Endothelial cell of umbilical vein (primary cell): Measurements from ENCODE around the gene ANKRD12. TPM values are rescaled to one million over a fixed set of nuclear protein-coding genes. Genes with fewer than 3 reads are reported as not detected.

Source experiments
- BruUV-seq: library from RNA; stranded (reverse); fragments of 400-500 nt; replicated peaks from 2 replicates; lab custom pipeline; 2021; lab: Mats Ljungman, UMichigan
- CTCF ChIA-PET: fragments of 300-600, 350-600 bp; sonication (Branson Sonifier 250); formaldehyde crosslinking; loops from one replicate; lab custom pipeline; 2021; ENCODE audit warnings: antibody characterized with exemption, inconsistent platforms; lab: Charles Lee
- POLR2A ChIA-PET: fragments of 300-600, 350-600 bp; sonication (Branson Sonifier 250); formaldehyde crosslinking; loops from one replicate; lab custom pipeline; 2021; ENCODE audit warnings: antibody characterized with exemption, inconsistent platforms; lab: Charles Lee
- DNase-seq: peaks from one replicate; pipeline ENCODE4 v3.0.0-alpha.2; 2011; ENCODE audit warnings: low read depth, low spot score
- FAIRE-seq: peaks from 2 replicates; lab custom pipeline; 2011; peaks lifted over from hg19 to GRCh38; lab: Jason Lieb, UNC
- H2AFZ ChIP-seq: 2 replicates; pipeline ENCODE4 v1.6.0; 2012; ENCODE audit warnings: low read depth, low read length, control low read depth, inconsistent platforms
- H3K27ac ChIP-seq: 2 replicates; pipeline ENCODE4 v1.5.1; 2011; ENCODE audit warnings: low read depth, mild to moderate bottlenecking, control low read depth, low read length, moderate library complexity; ENCODE audit not compliant: insufficient read depth
- H3K27me3 ChIP-seq, 2 experiments: 2 replicates each; pipeline versions ENCODE4 v1.6.0 to v1.6.1; 2011; ENCODE audit warnings: low read length in 2 of 2, mixed read lengths in 1 of 2; ENCODE audit not compliant: control insufficient read depth in 2 of 2, insufficient read depth in 2 of 2
- H3K36me3 ChIP-seq, 2 experiments: 2 replicates in 1 of 2; 3 replicates in 1 of 2; pipeline ENCODE4 v1.5.1; 2011; ENCODE audit warnings: low read length in 2 of 2, mild to moderate bottlenecking in 1 of 2, moderate library complexity in 1 of 2; ENCODE audit not compliant: control insufficient read depth in 2 of 2, insufficient read depth in 2 of 2; ENCODE audit errors: extremely low read depth in 1 of 2
- H3K4me1 ChIP-seq: 3 replicates; pipeline ENCODE4 v1.5.1; 2011; ENCODE audit warnings: mild to moderate bottlenecking, low read length; ENCODE audit not compliant: control insufficient read depth, insufficient read depth; ENCODE audit errors: extremely low read depth
- H3K4me2 ChIP-seq: 2 replicates; pipeline ENCODE4 v1.6.1; 2011; ENCODE audit warnings: low read length, control low read depth, mixed read lengths; ENCODE audit not compliant: insufficient read depth
- H3K4me3 ChIP-seq, 3 experiments: fragments of 200-600 bp in 1 of 3; sonication (generic), shearing (Covaris generic) in 1 of 3; replicated peaks in 1 of 3; 2 replicates each; pipeline ENCODE4 v1.5.1; 2011 to 2016; ENCODE audit warnings: control low read depth in 3 of 3, low read length in 3 of 3, mild to moderate bottlenecking in 2 of 3, inconsistent platforms in 1 of 3, low read depth in 1 of 3, moderate library complexity in 1 of 3; ENCODE audit not compliant: insufficient read depth in 1 of 3
- H3K79me2 ChIP-seq: 2 replicates; pipeline ENCODE4 v1.6.0; 2012; ENCODE audit warnings: low read length, inconsistent platforms; ENCODE audit not compliant: control insufficient read depth, insufficient read depth
- H3K9ac ChIP-seq: replicated peaks from 2 replicates; pipeline ENCODE3; 2011; ENCODE audit warnings: low read length, control low read depth; ENCODE audit not compliant: insufficient read depth; ENCODE audit errors: extremely low read depth
- H3K9me1 ChIP-seq: replicated peaks from 3 replicates; pipeline ENCODE4 v1.6.0; 2011; ENCODE audit warnings: mild to moderate bottlenecking, low read length; ENCODE audit not compliant: control insufficient read depth, insufficient read depth; ENCODE audit errors: extremely low read depth
- H3K9me3 ChIP-seq: replicated peaks from 2 replicates; pipeline ENCODE4 v1.5.1; 2012; ENCODE audit warnings: low read length, inconsistent platforms; ENCODE audit not compliant: control insufficient read depth, insufficient read depth
- H4K20me1 ChIP-seq: replicated peaks from 2 replicates; pipeline ENCODE3; 2011; ENCODE audit warnings: mild to moderate bottlenecking, low read length; ENCODE audit not compliant: control insufficient read depth, insufficient read depth; ENCODE audit errors: extremely low read depth
- CTCF ChIP-seq, 2 donors: IDR thresholded peaks; 1 replicate in 1 of 2; 2 replicates in 1 of 2; pipeline ENCODE4 v1.5.1; 2011; ENCODE audit warnings: low read length in 2 of 2, mild to moderate bottlenecking in 2 of 2, moderate library complexity in 2 of 2, control low read depth in 1 of 2, inconsistent platforms in 1 of 2, low read depth in 1 of 2; ENCODE audit not compliant: insufficient read depth in 1 of 2; ENCODE audit errors: extremely low read depth in 1 of 2
- EZH2 ChIP-seq: IDR thresholded peaks from 2 replicates; pipeline ENCODE4 v1.6.1; 2012; ENCODE audit warnings: borderline replicate concordance, low read depth, mild to moderate bottlenecking, moderate library complexity, low read length, inconsistent platforms; ENCODE audit not compliant: severe bottlenecking
- FOS ChIP-seq: IDR thresholded peaks from 2 replicates; pipeline ENCODE4 v1.6.1; 2011; ENCODE audit warnings: mild to moderate bottlenecking, low read length, moderate library complexity, borderline replicate concordance; ENCODE audit not compliant: insufficient read depth
- GATA2 ChIP-seq: IDR thresholded peaks from 2 replicates; pipeline ENCODE4 v1.7.0; 2011; ENCODE audit warnings: low read depth, mild to moderate bottlenecking, moderate library complexity, mixed read lengths, low read length; ENCODE audit not compliant: insufficient read length, insufficient read depth
- JUN ChIP-seq: IDR thresholded peaks from 2 replicates; pipeline ENCODE4 v1.6.1; 2011; ENCODE audit warnings: borderline replicate concordance, low read depth; ENCODE audit not compliant: insufficient read length, insufficient read depth
- MAX ChIP-seq: IDR thresholded peaks from 2 replicates; pipeline ENCODE4 v1.6.1; 2011; ENCODE audit not compliant: insufficient read depth, insufficient read length
- MYC ChIP-seq: IDR thresholded peaks from one replicate; pipeline ENCODE4 v1.6.1; 2011; ENCODE audit warnings: mild to moderate bottlenecking, low read depth, low read length
- POLR2A ChIP-seq: IDR thresholded peaks from 2 replicates; pipeline ENCODE4 v1.6.1; 2012; ENCODE audit warnings: low read depth, mild to moderate bottlenecking, control low read depth, low read length
- POLR2AphosphoS5 ChIP-seq: IDR thresholded peaks from 2 replicates; pipeline ENCODE4 v1.6.1; 2012; ENCODE audit warnings: low read depth, mild to moderate bottlenecking, control low read depth, low read length, moderate library complexity; ENCODE audit not compliant: insufficient read depth
- dilution Hi-C: fragments of 300-500 bp; cut with MboI; formaldehyde crosslinking; loops from one replicate; pipeline ENCODE4 v1.15.0; 2019; ENCODE audit warnings: low sequenced_read_pairs; ENCODE audit not compliant: extremely low pct_ligation_motif_present
- intact Hi-C: fragments of 100-400 bp; cut with micrococcal nuclease; formaldehyde crosslinking; loops from one replicate; pipeline ENCODE4 v1.10.0; 2022
- polyA plus RNA-seq, 4 experiments: library from polyadenylated mRNA; depleted of rRNA in 3 of 4; stranded (reverse) in 3 of 4; unstranded in 1 of 4; fragments of >200 nt; gene quantifications; 2 replicates each; pipeline versions ENCODE4 v1.2.1 to v1.2.3, GENCODE V29; 2011 to 2012; ENCODE audit warnings: missing spikeins in 1 of 4
- total RNA-seq: library from RNA; stranded (reverse); gene quantifications from 2 replicates; pipeline ENCODE4 v1.2.3, GENCODE V29; 2021

The ANKRD12 gene
- total and polyA plus RNA-seq, 2 donors (not counting 3 experiments of a cell fraction or from before 2014, with no cell fraction given) = 1.5 to 25.4 TPM

- POLR2A ChIA-PET = no interaction called here
- Histone ChIP-seq H2AFZ (no peak overlapping the region), H3K4me3 (no peak overlapping the region), H4K20me1 (no peaks in the 10 kb centered on the region), H3K9me3 (no peaks in the 10 kb centered on the region), H3K9ac (no peak overlapping the region), H3K27me3 (no peaks in the 10 kb centered on the region), H3K36me3 (no peaks in the 10 kb centered on the region), H3K27ac (no peak overlapping the region), H3K4me2 (no peak overlapping the region), H3K4me1 (peaks cover 29% of the 10 kb centered on the region), H3K79me2 (no peaks in the 10 kb centered on the region), H3K9me1 (no peaks in the 10 kb centered on the region)
- intact Hi-C loops (no loop called here), dilution Hi-C loops (no loop called here)
- no peak for FAIRE-seq
- no TSS peak for BruUV-seq
- no peak for DNase-seq
- CTCF ChIA-PET = no interaction called here
- TF ChIP-seq MYC (no peak), FOS (no peak), GATA2 (no peak), POLR2A (no peak), EZH2 (no peak), MAX (no peak), POLR2AphosphoS5 (no peak), CTCF (IDR thresholded peaks at IDR 0.05; ENCODE audit: extremely low read depth in 1 of 2, insufficient read depth in 1 of 2, low read depth in 1 of 2, low read length in 2 of 2) (no peak), JUN (no peak)
These were observed 39.2 kb upstream of the ANKRD12 start for GRCh38 chr18:9097349-9097748.
